ENCODE measurements around the gene RDH14.

RDH14 gene, protein sequence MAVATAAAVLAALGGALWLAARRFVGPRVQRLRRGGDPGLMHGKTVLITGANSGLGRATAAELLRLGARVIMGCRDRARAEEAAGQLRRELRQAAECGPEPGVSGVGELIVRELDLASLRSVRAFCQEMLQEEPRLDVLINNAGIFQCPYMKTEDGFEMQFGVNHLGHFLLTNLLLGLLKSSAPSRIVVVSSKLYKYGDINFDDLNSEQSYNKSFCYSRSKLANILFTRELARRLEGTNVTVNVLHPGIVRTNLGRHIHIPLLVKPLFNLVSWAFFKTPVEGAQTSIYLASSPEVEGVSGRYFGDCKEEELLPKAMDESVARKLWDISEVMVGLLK

DNA sequence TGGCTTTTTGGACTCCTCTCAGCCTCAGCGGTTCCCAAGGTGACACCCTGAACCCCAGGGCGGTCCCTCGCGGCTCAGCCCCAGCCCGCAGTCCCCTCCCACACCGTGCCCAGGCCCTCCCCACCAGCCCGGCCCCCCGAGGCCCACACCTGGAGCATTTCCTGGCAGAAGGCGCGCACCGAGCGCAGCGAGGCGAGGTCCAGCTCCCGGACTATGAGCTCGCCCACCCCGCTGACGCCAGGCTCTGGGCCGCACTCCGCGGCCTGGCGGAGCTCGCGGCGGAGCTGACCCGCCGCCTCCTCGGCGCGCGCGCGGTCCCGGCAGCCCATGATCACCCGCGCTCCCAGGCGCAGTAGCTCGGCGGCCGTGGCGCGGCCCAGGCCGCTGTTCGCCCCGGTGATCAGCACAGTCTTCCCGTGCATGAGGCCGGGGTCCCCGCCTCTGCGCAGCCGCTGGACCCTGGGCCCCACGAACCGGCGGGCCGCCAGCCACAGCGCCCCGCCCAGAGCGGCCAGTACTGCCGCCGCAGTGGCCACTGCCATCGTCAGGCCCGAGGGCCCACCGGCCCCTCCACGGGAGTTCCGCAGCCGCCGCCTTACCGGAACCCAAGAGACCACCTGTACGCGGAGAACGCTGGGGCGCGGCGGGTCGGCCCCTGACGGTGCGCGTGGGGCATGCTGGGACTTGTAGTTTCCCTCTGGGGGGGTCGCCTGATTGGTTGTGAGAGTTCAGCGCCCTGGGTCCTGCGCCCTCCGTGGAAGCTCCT is at the start of gene RDH14:
RDH14 (minus strand) TSS at position 623 of the 766 bp plus-strand sequence; CDS start at position 542, 81 bp downstream.
- peak; percentile 93 for DNase-seq

DNA sequence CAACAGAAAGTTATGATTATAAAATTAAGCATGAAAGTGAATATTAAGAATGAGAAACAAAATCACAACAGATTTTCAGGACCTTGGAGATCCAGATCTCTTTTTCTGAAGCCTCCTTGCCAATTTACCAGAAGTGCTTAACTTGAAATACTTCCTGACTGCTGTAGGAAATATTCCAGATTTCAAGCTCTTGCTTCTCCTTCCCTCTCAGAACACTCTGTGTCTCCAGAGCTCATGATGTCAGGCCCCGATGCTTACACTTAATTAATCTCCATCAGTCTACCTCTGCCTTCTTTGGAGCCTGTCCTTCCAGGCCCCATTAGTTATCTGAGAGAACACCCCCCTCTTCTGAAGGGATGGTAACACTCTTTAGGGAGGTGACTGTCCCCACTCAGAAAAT is 49.6 kb upstream of the RDH14 start:
- DNase-seq = no peak

DNA sequence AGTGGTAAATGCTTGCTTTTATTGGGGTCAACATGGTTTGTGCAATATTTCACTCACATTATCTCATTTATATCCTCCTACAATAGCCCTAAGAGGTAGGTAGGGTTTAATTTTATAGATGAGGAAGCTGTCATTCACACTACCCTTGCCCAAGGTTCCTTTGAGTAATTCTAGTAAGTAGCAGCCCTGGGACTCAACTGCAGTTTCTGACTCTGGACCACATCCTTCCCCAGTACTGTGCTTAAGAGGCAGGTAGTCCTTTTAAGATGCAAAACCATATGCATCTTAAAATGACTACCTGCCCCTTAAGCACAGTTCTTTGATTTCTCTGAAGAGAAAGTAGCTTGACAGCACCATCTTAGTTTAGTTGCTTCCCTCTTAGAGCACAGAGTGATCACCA is 44.7 kb upstream of the RDH14 start:
- DNase-seq = no peak

DNA sequence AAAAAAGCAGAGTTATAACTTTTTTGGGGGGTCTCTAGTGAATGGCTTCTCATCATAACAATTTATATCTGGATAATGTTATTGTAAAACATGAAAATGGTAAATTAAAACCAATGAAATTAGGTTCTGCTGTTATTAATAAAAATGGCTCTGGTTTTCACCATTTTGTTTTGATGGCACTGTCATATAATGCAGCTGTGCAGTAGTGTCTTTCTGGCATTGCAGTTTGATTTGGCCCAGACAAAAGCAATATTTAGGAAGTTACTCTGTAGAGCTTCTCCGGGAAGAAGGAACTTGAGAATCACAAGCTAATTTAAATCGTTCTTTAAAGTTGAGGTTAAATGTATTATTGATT is 44.1 kb upstream of the RDH14 start:
- DNase-seq = no peak

DNA sequence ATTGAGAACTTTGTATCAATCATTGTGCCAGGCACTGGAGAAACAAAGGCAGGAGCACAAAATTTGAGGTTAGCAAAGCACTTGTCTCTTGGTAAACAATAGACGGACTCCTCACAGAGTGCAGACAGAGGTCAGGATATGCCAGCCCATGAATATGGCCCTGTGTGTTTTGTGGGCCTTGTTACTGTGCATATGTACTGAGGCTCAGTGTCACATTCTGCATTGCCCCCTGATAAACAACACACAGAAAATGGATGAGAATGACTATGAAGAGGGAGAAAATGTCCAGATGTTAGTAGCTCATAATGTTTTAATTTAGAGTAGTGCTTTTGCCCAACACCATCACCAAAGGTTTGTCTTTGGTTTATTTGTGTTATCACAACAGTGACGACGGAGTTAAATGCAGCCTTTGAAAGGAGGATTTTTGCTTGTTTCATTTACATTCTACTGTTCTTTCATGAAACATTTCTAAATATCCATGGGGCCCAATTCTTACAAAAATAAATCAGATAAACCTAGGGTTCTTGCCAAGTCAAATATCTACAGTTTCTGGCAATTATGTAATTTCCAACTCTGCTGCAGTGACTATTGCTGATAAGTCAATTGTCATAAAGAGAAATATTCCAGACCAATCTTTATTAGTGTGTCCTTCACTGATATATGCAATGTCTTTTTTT is 43.5 kb upstream of the RDH14 start:
- DNase-seq = no peak

DNA sequence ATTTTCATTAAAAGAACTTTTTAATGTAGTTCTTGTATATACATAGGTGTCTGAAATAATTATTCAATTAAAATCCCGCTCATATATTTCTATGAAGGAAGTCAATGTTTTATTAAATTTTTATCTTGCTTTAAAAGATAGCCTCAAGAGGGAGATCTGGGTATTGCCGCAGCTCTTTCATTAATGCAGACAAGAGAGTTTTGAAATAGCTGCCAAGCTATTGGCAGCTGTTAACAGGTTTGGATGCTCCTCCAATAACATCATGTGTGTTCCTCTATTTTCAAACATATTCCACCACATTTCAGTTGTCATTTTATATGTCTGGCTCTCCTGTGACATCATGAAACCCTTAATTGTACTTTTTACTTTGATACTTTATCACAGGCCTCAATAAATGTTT is 41.8 kb upstream of the RDH14 start:
- no peak for DNase-seq

DNA sequence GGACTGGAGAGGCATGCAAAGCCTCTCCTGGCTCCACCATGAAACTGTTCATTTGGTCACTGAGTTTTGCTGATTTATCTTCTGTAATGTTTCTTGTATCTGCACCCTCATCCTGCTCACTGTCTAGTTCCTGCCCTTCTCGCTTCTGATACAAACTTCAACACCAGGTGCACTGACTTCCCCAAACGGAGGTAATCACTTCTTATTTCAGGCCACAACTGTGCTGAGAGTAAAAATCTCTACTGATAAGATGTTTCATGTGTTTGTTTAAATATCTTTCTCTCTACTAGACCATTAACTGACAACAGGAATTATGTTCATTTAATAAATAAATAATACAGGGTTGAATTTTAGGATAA is 39.8 kb upstream of the RDH14 start:
- no peak for DNase-seq

DNA sequence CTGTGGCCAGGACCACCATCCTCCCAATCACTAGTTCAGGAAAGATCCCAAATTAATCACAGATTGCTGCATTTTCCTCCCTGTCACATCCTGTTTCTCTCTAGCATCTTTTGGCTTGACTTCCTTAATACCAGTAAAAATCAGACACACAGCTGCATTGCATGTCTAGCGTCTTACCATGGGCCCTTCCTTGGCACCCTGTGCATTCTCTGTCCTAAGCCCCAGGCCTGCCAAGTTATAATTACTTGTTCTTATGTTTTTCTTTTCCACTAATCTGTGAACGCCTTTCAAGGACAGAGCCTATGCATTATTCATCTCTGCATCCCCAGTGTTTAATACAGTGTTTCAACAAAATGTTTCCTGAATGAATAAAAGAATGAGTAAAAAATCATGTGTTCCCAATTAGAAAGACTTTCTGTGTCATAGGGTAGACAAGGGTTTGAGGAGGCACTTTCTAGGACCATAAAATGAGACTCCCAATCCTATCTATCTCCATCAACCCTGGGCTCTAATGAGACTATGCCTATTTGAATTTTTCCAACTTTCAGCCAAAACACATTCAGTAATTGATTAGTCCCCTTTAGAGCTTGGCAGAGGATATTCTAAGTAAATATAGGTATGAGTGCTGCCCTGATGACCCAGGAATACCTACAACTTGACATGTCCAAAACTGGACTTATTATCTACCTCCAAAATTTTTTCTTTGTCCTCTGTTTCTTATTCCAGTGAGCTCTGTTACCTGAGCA is 39.2 kb upstream of the RDH14 start:
- no peak for DNase-seq

DNA sequence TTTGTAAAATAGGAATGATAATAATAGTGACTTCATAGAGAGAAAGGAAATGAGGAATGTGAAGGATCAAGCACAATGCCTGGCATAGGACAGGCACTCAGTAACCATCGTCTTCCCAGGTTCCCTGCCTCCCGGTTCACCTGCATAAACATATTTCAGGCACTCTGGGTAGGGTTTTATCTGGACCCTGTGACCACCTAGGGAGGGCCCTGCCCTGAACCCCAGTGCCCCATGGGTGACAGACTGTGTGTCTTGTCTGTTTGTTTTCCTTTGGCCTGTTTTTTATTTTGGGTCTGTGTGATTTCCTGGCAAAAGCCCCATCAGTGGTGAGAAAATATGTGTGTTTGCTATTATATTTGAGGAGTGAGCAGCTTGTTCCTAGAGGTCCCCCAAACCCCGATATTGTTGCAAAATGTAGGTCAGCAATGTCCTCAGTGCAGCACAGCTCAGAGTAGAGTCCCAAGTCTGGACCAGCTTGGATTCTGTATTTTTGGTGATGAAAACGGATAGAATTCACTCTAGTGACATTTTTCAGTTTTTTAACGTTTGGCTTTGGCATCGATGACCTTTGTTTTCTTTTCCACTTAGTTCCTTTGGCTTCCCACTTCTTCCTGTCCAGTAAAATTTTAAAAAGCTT is 38.5 kb upstream of the RDH14 start:
- DNase-seq = no peak

DNA sequence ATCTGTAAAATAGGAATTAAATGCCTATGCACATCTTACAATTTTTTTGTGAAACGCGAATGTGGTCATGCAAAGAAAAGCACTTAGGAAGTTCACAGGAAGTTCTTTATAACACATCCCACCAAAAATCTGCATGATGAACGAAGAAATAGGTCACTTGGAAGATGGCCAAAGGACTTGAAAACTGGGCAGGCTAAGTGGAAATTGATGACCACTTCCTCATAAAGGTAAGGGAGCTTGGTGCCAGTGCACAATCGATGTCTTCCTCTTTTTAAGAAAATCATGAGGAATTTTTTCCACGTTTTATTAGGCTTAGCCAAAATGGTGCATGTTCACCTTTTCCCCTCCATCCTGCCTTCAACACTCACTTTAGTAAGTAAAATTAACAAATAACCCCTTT is 37.2 kb upstream of the RDH14 start:
- no peak for DNase-seq

DNA sequence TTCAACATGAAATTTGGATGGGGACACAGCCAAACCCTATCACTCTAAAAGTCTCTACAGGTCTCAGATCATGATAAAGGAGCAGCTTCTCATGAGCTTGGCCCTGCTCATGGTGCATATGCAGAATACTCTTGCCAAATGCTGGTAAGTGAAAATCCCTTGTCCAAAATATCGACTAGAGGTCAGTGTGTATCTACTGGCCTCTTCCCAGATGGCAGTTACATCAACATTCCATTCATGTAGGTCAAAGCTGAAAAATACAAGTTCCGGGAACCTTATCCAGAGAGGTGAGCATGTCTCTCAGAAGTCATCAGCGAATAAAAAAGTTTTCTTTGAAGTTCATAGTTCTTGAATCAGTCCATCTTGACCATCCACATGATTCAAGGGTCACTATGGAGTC is 36.5 kb upstream of the RDH14 start:
- DNase-seq = no peak

DNA sequence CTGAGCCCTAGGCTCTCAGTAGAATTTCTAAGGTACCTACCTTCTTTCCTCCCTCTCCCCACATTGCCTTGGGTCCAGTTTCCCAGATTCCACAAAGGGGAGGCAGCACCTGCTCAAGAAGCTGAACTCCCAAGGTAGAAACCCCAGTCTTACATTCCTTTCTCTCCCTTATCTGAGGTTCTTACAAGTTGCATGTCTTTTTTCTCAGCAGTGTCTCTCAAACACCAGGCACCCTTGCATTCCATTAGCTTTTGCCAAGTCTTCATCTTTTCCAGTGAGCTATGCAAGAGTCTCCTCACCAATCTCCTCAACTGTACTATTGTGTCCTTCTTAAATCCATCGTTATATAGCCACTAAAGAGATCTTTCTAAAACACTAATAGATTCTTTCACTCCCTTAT is 33.0 kb upstream of the RDH14 start:
- DNase-seq = no peak

DNA sequence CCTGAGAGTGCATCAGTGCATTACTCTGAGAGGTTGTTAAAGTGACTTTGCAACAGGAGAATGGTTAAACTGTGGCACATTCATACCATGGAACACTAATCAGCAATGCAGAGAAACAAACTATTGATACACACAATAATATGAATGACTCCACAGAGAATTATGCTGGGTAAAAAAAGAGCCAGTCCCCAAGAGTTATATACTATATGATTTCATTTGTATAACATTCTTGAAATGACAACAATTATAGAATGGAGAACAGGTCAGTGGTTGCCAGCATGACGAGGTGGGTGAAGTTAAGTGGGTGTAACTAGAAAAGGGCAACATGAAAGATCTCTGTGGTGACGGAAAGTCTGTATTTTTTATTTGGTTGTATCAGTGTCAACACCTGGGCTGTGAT is 31.9 kb upstream of the RDH14 start:
- no peak for DNase-seq

DNA sequence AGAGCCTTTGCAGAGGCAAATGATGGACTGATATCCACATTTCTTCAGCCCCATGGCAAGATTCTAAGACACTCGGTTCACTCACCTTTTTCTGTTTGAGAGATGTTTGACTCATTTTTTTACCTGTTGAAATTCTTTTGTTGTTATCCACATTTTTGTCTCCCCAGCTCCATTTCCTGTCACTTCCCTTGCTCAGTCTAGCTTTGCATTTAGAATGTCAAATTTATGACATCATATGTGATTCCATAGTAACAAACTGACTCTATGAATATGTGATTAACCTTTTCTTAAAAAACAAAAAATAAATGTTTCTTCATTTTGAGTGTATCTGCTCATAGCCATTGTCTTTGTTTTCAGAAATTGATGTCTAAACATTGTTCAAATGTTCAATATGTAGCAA is 28.9 kb upstream of the RDH14 start, which contains the start of gene NT5C1B:
NT5C1B (minus strand) TSS at position 216 of the 400 bp plus-strand sequence; CDS start at position 115, 101 bp downstream.
- no peak for DNase-seq

DNA sequence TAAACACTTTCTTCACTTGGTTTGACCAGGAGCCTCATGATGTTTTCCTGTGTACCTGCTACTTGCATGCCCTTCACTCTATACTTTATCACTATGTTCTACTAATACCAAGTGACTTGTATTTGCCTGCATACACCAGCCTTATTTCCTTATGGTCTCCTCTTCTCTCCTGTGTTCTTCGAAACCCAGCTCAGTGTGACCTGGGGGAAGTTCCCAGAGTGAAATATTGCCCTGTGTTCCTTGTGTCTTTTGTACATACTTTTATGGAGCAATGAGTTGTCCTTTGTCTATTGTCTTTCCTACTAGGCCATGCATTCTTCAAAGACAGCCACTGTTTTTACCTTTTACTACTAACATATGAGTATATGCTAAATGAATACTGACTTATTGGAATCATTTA is 28.3 kb upstream of the RDH14 start:
- DNase-seq = no peak

DNA sequence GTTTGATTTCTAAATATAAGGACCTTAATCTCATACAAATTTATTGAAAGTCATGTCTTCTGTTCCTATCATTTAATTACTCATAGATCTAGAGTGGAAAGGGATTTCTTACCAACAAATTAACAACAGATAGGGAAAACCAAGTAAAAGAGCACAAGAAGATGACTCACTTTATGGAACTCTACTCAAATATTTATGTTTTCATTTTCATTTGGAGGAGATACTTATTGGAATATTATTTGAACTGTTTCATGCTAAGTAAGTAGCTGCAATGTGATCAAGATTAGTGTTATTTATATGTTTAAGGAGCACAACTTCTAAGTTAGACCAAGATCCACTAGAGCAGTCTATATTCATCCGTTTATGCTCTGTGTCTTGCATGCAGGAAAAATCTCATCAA is 27.6 kb upstream of the RDH14 start:
- no peak for DNase-seq

DNA sequence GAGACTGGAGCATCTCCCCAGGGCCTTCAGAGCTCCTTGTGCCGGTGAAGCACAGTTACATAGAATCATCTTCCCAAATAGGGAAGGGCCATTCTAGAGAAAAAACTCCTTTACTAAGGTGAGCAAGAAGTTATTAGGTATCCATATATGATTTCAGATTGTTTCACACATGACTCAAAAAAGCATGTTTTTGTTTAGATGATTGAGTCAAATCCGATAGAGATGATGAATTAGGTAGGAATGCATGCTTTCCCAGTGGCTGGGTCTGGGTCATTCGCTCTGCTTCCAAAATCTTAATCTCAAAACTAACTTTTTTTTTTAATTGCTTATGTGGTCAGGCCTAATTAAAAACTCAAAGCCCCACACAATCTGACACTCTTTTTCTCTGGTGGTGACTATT is 25.1 kb upstream of the RDH14 start:
- DNase-seq = no peak

DNA sequence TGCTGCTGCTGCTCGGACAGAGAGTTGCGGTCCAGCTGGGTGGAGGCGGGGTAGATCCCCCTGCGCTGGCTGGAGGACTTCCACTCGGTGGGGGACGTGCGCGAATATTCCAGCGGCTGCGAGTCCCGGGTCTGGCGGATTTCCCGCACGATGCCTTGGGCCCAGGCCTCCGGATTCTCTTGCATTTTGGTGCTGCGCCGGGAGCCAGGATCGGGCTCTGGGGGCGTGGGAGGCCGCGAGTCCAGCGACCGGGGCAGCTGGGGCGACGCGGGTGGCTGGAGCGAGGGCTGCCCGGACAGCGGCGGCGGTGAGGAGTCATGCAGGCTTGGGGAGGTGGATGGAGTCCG is 24.1 kb upstream of the RDH14 start:
- DNase-seq = no peak

DNA sequence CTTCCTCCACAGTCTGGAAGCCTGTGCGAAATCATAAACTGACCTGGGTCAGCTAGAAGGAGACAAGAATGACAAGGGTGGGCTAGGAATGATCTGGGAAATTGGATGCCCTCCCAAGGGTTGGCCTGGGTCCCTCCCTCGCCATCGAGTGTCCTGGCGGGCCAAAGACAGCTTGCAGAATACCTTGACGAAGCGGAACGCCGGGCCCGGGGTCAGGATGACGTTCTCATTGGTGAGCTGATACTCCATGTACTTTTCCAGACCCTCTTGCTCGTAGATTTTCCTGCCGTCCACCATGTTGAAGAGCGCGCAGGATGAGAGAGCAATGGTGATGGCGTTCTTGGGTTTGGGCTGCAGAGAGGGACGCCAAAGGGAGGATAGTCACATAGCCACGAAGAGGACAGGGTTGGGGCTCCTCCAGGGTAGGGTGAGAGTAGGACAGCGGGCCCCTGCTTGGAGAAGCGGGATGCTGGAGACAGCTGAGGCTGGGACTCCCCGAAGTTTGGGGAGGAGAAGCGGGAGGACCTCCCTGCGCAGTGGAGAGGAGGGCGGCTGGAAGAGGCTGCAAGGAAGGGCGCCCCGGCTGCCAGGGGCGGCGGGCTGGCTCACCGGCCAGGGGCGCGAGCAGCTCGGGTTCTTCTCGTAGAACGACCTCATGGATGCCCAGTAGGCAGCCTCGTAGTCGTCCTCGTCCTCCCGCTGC is 23.6 kb upstream of the RDH14 start:
- DNase-seq = no peak

DNA sequence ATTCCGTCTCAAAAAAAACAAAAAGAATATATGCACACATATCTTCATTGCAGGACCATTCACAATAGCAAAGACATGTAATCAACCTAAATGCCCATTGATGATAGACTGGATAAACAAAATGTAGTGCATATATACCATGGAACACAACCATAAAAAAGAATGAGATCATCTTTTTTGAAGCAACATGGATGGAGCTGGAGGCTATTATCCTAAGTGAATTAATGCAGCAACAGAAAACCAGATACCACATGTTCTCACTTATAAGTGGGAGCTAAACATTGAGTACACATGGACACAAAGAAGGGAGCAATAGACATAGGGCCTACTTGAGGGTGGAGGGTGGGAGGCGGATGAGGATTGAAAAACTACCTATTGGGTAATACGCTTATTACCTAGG is 20.2 kb upstream of the RDH14 start:
- no peak for DNase-seq

DNA sequence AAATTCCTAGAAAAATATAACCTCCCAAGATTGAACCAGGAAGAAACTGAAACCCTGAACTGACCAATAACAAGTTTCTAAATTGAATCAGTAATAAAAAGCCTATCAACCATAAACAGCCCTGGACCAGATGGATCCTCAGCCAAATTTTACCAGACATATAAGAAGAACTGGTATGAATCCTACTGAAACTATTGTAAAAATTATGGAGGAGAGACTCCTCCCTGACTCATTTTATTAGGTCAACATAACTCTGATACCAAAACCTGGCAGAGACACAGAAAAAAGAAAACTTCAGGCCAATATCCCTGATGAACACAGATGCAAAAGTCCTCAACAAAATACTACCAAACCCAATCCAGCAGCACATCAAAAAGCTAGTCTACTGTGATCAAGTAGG is 17.6 kb upstream of the RDH14 start:
- no peak for DNase-seq

DNA sequence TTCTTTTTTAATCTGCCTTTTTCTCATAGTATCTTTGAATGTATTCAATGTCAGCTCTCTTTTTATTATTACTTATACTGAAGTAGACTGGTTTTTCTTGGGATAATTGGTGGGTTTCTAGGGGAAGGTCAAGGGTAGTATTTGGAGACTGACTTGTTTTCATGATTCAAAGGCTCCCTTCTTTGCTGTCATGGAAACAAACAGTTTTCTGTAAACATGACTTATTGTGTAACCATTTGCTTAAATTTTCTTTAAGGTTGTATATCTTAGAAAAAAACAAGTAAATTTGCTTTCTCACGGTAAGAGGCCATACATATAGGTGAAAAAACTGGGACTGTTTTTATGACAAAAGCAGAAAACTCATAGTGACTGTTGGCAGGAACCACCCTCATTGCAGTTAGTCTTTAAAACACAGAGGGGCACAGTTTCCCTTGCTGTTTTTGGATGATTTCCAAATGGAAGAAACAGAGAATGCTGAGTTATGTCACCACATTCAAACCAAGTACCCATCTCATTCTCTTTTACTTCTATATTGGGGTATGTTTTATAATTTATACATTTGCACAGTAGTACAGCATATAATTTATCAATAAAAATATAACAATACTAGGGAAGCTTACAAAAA is 5.8 kb upstream of the RDH14 start:
- peak; percentile 11 for DNase-seq

All from OCI-M1 (cell line).